ENCODE measurements around the gene RNASE13. TPM values are rescaled to one million over a fixed set of nuclear protein-coding genes. Genes with fewer than 3 reads are reported as not detected.
A peak's percentile ranks its signal among the peaks of the same experiment; 100 is the strongest.

The RNASE13 gene
- total and polyA plus RNA-seq, 2 of the 4 experiments (the other 2 are of a cell fraction) = not detected

GRCh38 chr14:21057803-21058675 lies 23.4 kb upstream of the RNASE13 start, which contains the start of gene RNASE8:
RNASE8 (plus strand) TSS chr14:21057822; CDS start chr14:21057893, 71 bp downstream.
- H3K23ac ChIP-seq (ENCODE audit: low read depth, low read length) = no peak within 1 kb of the TSS
- no peak within 1 kb of the TSS for H3K4me2 ChIP-seq (ENCODE audit: low read depth, low read length)
- H3K9me3 ChIP-seq (ENCODE audit: control insufficient read depth, insufficient read depth, low read length) = no peaks in the 10 kb centered on the region
- no CpG with 5 or more reads among the region's 8 CpGs for WGBS, 2 experiments (ENCODE audit: extremely low coverage in 2 of 2, insufficient read length in 1 of 2)
- no peak within 1 kb of the TSS for H2AK9ac ChIP-seq (replicated peaks; ENCODE audit: low read depth, low read length, poor library complexity)
- H4K91ac ChIP-seq (ENCODE audit: insufficient read depth, low read depth, low read length) = no peak within 1 kb of the TSS
- no peaks in the 10 kb centered on the region for H4K20me1 ChIP-seq (ENCODE audit: insufficient read depth, low read length)
- no peak within 1 kb of the TSS for H3K4ac ChIP-seq (ENCODE audit: low read depth, low read length)
- in situ Hi-C loops (cut with MboI; ENCODE audit: low sequenced_read_pairs) = no loop called here
- H2AK5ac ChIP-seq (ENCODE audit: low read depth, low read length) = no peak within 1 kb of the TSS
- no peak within 1 kb of the TSS for H4K5ac ChIP-seq (ENCODE audit: low read depth, low read length)
- no peak within 1 kb of the TSS for H2AFZ ChIP-seq (replicated peaks; ENCODE audit: low read length, poor library complexity)
- H3K18ac ChIP-seq (ENCODE audit: low read depth, low read length) = no peak within 1 kb of the TSS
- no peak within 1 kb of the TSS for H2BK5ac ChIP-seq (ENCODE audit: low read depth, low read length, poor library complexity, severe bottlenecking)
- POLR2A ChIA-PET (ENCODE audit: unreplicated experiment) = no interaction called here
- H3K4me1 ChIP-seq (ENCODE audit: control insufficient read depth, insufficient read depth, low read length) = no peaks in the 10 kb centered on the region
- ATAC-seq (ENCODE audit: low read depth) = peak; percentile 53; the same call in 1 of the 2 replicates
- H3K4me3 ChIP-seq (ENCODE audit: insufficient read depth, low read depth, low read length) = no peak within 1 kb of the TSS
- DNase-seq = peak; percentile 35
- no peaks in the 10 kb centered on the region for H3K79me1 ChIP-seq (ENCODE audit: low read depth in 1 of 2, low read length in 2 of 2)
- no peak within 1 kb of the TSS for H3K56ac ChIP-seq (ENCODE audit: extremely low read depth, insufficient read depth, low read length)
- CTCF ChIA-PET = no interaction called here
- no TSS peak for BruUV-seq (replicated peaks)
- no peaks in the 10 kb centered on the region for H3K36me3 ChIP-seq (ENCODE audit: control insufficient read depth, insufficient read depth, low read length)
- no peaks in the 10 kb centered on the region for H3K27me3 ChIP-seq (ENCODE audit: control insufficient read depth, insufficient read depth, low read length)
- H4K8ac ChIP-seq (ENCODE audit: low read depth in 2 of 2, low read length in 2 of 2) = no peak within 1 kb of the TSS
- no peak within 1 kb of the TSS for H2BK120ac ChIP-seq (ENCODE audit: low read depth, low read length)
- H2BK15ac ChIP-seq (ENCODE audit: low read depth, low read length) = no peak within 1 kb of the TSS
- H3K9me1 ChIP-seq (ENCODE audit: insufficient read depth, low read length) = peaks cover 5% of the 10 kb centered on the region; the same call in 1 of the 2 replicates
- no peak within 1 kb of the TSS for H3K27ac ChIP-seq (ENCODE audit: insufficient read depth, low read length)
- intact Hi-C loops (cut with micrococcal nuclease) = no loop called here
- no peak within 1 kb of the TSS for H3K9ac ChIP-seq (ENCODE audit: low read depth, low read length)
- H3K14ac ChIP-seq (replicated peaks; ENCODE audit: low read depth, low read length) = no peak within 1 kb of the TSS
- TF ChIP-seq, protein P1, sequence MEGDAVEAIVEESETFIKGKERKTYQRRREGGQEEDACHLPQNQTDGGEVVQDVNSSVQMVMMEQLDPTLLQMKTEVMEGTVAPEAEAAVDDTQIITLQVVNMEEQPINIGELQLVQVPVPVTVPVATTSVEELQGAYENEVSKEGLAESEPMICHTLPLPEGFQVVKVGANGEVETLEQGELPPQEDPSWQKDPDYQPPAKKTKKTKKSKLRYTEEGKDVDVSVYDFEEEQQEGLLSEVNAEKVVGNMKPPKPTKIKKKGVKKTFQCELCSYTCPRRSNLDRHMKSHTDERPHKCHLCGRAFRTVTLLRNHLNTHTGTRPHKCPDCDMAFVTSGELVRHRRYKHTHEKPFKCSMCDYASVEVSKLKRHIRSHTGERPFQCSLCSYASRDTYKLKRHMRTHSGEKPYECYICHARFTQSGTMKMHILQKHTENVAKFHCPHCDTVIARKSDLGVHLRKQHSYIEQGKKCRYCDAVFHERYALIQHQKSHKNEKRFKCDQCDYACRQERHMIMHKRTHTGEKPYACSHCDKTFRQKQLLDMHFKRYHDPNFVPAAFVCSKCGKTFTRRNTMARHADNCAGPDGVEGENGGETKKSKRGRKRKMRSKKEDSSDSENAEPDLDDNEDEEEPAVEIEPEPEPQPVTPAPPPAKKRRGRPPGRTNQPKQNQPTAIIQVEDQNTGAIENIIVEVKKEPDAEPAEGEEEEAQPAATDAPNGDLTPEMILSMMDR (conservative IDR thresholded peaks at IDR 0.05; ENCODE audit: low read depth, low read length) = peak; percentile 32
- TF ChIP-seq POLR2A (IDR thresholded peaks at IDR 0.05; ENCODE audit: low read depth, low read length) (no peak), FOS (IDR thresholded peaks at IDR 0.05; ENCODE audit: low read depth, low read length) (no peak), USF2 (IDR thresholded peaks at IDR 0.05; ENCODE audit: low read depth, low read length) (no peak), CHD1 (IDR thresholded peaks at IDR 0.05; ENCODE audit: low read depth, low read length) (no peak), SMC3 (IDR thresholded peaks at IDR 0.05; ENCODE audit: low read depth, low read length) (peak; percentile 32; the same call in 1 of the 2 replicates)
- no peak within 1 kb of the TSS for H2BK20ac ChIP-seq (ENCODE audit: low read depth, low read length)
- dilution Hi-C loops (cut with HindIII; ENCODE audit: low sequenced_read_pairs, unreplicated experiment) = no loop called here

All from IMR-90 (cell line).